Astrocyte of the cerebellum (primary cell): Measurements from ENCODE around the gene TEAD2.
A peak's percentile ranks its signal among the peaks of the same experiment; 100 is the strongest.

Experiments used
- DNase-seq: peaks from one replicate; pipeline ENCODE4 v3.0.0-alpha.2; 2011; ENCODE audit warnings: low read depth
- H3K4me3 ChIP-seq: 2 replicates; pipeline ENCODE4 v1.5.1; 2011; ENCODE audit warnings: mild to moderate bottlenecking, low read depth, low read length, moderate library complexity
- CTCF ChIP-seq: IDR thresholded peaks from 2 replicates; pipeline ENCODE4 v1.5.1; 2012; ENCODE audit warnings: low read length, low read depth, moderate library complexity, mild to moderate bottlenecking; ENCODE audit errors: missing control alignments
- in situ Hi-C: cut with HindIII; loops from 2 replicates; pipeline ENCODE4 v1.10.0; 2017; ENCODE audit warnings: low sequenced_read_pairs

TEAD2 gene

DNA sequence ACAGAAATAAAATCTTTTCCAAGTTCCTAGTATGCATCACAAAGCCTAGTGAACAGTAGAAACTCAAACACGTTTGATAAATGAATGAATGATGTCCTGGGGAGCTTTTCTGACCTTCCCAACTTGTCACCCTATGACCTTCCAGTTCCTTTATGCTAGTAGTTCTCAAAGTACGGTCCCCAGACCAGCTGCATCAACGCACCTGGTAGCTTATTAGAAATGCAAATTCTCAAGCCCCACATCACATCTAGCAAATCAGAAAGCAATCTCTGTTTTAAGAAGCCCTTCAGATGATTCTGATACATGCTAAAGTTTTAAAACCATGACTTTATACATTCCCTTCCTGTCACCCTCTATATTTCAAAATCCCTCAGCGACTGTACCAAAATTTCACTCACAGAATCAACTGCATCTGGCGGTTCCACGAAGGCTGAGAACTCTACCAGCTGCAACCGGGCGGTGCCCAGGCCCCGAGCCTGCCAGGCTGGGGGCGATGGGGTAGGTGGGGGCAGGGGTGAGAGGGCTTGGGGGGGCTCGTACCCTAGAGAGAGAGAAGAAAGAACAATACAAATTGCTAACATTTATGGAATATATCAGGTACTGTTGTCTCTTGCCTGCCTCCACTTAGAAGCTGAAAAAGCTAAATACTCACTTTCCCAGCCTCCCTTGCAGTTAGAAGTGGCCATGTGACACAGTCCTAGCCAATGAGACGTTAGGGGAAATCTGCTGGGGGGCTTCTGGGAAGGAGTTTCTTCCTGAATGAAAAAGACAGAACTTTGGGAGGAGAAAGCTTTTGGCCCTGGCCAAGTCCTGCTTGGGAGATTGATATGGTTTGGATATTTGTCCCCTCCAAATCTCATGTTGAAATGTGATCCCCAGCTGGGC, 13.7 kb downstream of the TEAD2 start:
- no peak for TF ChIP-seq CTCF
- no peak for DNase-seq
- in situ Hi-C loops = no loop called here
- no peak overlapping the region for H3K4me3 ChIP-seq

DNA sequence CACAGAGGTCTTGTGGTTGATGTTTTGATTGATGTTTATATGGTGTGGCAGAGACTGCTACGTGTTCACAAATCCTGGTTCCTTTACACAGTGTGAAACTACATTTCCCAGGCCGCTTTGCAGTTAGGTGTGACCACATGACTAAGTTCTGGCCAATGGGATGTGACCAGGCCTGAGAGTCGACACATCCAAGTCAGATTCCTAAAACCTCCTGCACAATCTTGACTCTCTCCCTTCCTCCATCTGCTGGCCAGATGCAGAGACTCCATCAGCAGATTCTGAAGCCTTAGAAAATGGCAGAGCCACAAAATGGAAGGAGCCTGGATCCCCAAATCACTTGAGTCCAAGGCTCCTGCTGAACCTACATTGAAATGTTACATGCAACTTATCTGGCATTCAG, 14.4 kb downstream of the TEAD2 start:
- in situ Hi-C loops = no loop called here
- peak; percentile 18 for TF ChIP-seq CTCF
- DNase-seq = peak; percentile 41
- H3K4me3 ChIP-seq = no peak overlapping the region

DNA sequence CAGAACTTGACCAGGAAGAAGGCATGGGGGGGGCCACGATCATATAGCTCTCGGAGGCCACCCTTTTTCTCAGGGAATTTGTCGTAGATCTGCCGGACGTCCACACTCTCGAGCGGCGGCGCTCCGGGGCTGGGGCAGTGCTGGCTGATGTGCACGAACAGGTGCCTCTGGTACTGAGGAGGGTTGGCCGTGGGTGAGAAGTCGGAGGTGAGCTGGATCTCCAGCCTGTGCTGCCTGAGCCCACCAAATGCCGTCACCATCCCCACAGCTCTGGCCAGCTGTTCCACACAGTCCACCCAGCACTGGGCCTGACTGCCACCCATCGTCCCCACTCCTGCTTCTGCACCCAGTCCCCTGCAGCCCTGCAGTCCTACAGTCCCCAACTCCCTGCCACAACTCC, 15.0 kb downstream of the TEAD2 start:
- TF ChIP-seq CTCF = no peak
- in situ Hi-C loops = no loop called here
- H3K4me3 ChIP-seq = no peak overlapping the region
- no peak for DNase-seq

GRCh38 chr19:49344505-49345423, 17.5 kb downstream of the TEAD2 start:
- H3K4me3 ChIP-seq = no peak overlapping the region
- in situ Hi-C loops = no loop called here
- TF ChIP-seq CTCF = no peak
- DNase-seq = no peak

GRCh38 chr19:49343123-49343522, 19.1 kb downstream of the TEAD2 start:
- in situ Hi-C loops = no loop called here
- no peak for TF ChIP-seq CTCF
- no peak overlapping the region for H3K4me3 ChIP-seq
- DNase-seq = no peak

DNA sequence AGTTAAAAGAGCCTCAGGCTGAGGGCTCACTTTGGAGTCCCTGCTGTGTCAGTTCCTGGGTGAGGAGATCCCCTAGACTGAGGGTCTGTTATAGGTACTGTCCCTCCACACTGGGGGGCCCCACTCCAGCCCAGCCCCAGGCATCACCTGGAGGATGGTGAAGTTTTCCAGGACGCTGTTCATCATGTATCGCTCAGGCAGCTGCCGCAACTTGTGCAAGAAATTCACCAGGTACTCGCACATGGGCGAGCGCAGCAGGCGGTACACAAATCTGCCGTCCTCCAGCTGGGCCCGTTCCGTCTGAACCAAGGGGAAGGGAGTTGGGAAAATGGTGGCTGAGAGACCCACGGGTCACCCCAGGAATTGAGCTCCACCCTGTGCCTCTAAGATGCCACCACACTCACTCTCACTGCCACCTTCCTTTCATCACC, 19.9 kb downstream of the TEAD2 start:
- no peak overlapping the region for H3K4me3 ChIP-seq
- in situ Hi-C loops = no loop called here
- no peak for DNase-seq
- no peak for TF ChIP-seq CTCF
